22Rv1 (cell line): ENCODE data around the gene DNAJC15.

Source experiments
- H3K27ac ChIP-seq: fragments of 450-650 bp; 2 replicates; pipeline ENCODE4 v1.5.1; 2017
- ZFX ChIP-seq: fragments of 450-650 bp; IDR thresholded peaks from 2 replicates; pipeline ENCODE4 v1.6.1; 2017; ENCODE audit warnings: antibody characterized with exemption, borderline replicate concordance
- TF ChIP-seq, protein P1 (sequence below): fragments of 450-650 bp; IDR thresholded peaks from 2 replicates; pipeline ENCODE4 v1.5.1; 2017; ENCODE audit warnings: mild to moderate bottlenecking

DNAJC15 gene

DNA sequence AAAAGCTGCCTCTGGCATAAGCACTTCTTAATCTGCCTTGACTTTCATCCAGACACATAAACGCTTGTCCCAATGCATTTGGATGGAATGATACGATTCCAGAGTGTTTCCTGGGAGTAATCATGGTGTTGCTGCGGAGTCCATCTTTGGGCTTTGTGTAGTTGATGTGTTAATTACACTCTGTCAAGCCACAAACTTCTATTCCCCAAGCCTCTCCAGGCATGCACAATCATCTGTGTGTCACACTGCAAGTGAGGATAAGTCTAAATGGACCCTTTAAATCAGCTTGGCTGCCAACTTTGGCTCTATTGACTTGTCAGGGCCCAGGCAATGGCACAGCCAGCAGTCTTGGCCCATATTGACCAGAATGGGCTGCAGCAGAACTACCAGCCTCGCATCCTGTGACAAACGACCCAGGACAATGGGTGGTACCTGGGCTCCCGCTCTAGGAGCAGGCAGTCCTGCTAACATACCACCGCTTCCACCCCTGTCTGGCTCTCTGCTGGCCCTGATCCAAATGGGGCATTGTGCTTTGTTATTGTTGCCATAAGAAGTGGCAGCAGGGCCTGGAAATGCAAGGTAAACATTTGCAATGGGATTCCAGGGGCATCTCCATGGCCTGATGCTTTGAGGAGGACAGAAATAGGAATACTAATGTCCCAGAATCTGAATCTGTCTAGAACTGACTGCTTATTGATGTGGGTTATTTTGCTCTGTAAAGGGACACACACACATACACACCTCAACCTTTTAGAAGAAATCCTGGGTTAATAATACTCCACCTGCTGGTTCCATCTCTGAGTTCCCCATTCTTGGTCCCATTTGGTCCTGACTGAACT, 127.2 kb downstream of the DNAJC15 start:
- TF ChIP-seq, protein P1, sequence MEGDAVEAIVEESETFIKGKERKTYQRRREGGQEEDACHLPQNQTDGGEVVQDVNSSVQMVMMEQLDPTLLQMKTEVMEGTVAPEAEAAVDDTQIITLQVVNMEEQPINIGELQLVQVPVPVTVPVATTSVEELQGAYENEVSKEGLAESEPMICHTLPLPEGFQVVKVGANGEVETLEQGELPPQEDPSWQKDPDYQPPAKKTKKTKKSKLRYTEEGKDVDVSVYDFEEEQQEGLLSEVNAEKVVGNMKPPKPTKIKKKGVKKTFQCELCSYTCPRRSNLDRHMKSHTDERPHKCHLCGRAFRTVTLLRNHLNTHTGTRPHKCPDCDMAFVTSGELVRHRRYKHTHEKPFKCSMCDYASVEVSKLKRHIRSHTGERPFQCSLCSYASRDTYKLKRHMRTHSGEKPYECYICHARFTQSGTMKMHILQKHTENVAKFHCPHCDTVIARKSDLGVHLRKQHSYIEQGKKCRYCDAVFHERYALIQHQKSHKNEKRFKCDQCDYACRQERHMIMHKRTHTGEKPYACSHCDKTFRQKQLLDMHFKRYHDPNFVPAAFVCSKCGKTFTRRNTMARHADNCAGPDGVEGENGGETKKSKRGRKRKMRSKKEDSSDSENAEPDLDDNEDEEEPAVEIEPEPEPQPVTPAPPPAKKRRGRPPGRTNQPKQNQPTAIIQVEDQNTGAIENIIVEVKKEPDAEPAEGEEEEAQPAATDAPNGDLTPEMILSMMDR, result no peak
- no peak for TF ChIP-seq ZFX
- no peak overlapping the region for H3K27ac ChIP-seq

DNA sequence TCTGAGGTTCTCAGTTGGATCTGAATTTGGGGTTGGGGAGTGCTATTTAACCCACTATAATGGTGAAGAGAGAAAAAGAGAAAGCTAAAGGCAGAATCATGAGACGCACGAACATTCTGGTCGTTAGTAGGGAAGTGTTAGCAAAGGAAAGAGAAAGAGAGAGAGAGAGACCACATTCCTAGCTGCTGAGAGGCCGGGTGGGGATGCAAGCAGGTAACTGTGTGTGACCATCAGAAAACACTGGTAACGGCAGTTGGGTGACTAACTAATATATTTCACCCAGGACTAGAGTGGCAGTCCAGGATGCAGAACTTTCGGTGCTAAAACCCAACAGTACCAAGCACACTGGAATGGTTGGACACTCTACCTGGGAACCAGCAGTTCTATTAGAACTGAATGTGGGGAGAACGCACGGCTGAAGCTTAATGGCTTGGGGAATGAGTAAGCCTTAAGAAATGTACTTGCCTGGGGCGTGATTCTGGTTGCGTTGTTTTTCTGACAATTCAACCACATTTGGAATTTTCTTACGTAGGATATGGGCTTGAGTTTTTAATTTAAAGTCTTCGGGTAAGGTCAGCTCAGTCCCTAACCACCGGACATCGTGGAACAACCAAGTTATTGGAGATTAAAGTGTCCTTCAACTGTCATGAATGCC, 130.2 kb downstream of the DNAJC15 start:
- H3K27ac ChIP-seq, result no peak overlapping the region
- no peak for TF ChIP-seq ZFX

DNA sequence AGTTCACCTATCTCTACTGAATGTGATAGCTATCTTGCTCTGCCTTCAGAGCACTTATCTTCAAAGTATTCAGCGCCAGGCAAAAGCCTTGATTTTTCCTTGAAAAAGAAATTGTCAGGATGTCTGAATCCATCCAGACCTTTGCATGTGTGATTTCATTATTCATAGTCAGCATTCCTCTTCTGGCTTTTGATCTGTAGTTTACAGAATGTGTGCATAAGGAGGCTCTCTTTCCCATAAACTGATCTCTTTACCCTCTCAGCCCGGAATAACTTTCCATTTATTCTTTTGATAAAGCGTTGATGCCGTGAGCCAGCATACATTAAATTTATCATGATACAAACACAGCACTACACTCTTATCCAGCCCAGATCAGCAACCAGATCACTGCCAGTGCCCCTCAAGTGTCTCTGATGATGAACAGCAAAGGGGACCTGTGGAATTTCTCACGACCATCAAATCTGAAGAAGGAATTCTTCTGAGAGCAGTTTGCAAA, 130.8 kb downstream of the DNAJC15 start:
- H3K27ac ChIP-seq, result no peak overlapping the region
- TF ChIP-seq, protein P1, result no peak

DNA sequence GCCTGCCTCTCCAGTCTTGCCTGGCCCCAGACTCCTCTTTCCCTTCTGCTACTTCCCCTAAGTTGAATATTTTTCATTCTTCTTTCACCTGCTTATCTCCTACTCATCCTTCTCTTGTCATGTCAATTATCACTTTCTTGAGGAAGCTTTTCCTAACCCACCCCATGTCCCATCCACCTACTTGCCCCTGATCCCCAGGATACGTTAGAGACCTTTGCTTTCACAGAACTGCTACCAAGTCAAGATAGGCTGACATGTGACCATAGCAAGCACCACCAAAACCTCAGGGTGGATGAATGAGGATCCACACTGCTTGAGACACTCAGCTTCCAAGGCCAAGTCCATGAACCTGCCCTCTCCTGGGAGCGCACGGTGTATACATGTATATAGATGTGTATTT, 131.5 kb downstream of the DNAJC15 start:
- H3K27ac ChIP-seq, result no peak overlapping the region
- no peak for TF ChIP-seq ZFX
- TF ChIP-seq, protein P1, result no peak

DNA sequence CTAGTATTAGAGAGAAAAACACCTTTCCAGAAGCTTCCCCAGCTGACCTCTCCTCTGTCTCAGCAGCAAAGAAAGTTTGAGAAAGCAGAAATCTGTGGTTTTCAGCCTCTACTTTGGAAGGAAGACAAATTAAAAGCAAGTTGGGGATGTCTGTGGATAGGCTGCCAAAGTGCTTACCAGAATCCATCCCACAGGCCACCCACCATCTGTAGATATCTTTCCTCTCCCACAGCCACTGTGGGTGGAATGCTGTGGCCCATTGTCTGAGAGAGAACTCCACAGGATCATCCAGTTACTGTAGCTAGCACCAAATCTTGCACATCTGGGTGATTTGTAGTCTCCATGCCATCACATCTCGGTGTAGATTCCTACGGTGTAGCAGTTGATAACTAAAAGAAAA, 133.5 kb downstream of the DNAJC15 start:
- TF ChIP-seq, protein P1, result no peak
- no peak for TF ChIP-seq ZFX
- no peak overlapping the region for H3K27ac ChIP-seq

DNA sequence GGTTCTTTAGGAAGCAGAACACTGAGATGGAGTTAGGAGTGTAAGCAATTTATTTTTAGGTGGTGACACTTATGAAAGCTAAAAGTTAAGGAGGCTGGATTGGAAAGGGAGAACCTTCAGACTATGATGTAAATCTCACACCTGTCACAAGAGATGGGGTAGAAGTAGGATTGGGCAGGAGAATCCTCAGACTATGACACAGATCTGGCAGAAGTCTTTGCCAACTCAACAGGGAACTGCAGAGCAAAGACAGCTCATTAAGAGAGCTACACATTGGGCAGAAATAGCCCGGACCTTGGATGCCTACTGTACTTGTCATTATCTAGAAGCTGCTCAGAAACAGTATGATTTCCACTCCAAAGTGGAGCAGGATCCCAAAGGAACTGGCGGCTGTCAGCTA, 134.4 kb downstream of the DNAJC15 start:
- TF ChIP-seq, protein P1, result no peak
- no peak for TF ChIP-seq ZFX
- H3K27ac ChIP-seq, result no peak overlapping the region

DNA sequence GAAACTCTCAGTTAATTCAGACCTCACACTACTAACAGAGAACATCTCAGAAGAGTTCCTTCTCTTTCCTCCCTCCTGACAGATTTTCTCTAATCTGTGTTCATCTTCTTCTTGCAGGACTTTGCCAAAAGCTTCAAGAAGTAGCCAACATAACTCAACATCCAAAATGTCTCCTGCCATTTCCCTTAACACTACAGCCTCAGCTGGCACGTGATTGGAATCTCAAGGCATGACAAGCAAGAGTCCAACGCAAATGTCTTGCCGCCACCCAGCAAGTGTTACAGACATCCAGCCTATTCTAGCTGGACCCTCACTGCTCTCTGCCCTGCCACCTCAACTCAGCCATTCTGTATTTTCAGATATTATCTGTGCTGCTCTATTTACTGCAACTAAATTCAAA, 135.1 kb downstream of the DNAJC15 start:
- no peak overlapping the region for H3K27ac ChIP-seq
- no peak for TF ChIP-seq ZFX
- TF ChIP-seq, protein P1, result no peak
